IPS-20b (cell line): ENCODE measurements around the gene SLC6A3.
"Not testable (repeated sequence)": the region's sequence is repeated elsewhere in the genome, so short reads cannot be mapped to it uniquely, and the experiment has no call there.

Experiments used
- H3K27ac ChIP-seq: one replicate; pipeline ENCODE4 v1.5.1; 2013; ENCODE audit warnings: low read length
- H3K27me3 ChIP-seq: 2 replicates; pipeline ENCODE4 v1.6.1; 2013; ENCODE audit warnings: mild to moderate bottlenecking, low read length, inconsistent platforms; ENCODE audit not compliant: insufficient read depth
- H3K36me3 ChIP-seq: 2 replicates; pipeline ENCODE4 v1.6.1; 2013; ENCODE audit warnings: low read depth, mild to moderate bottlenecking, inconsistent platforms, low read length, moderate library complexity; ENCODE audit not compliant: insufficient read depth
- H3K4me1 ChIP-seq: 2 replicates; pipeline ENCODE4 v1.6.1; 2013; ENCODE audit warnings: mild to moderate bottlenecking, control low read depth, inconsistent platforms, low read length, moderate library complexity; ENCODE audit not compliant: insufficient read depth
- H3K4me3 ChIP-seq: 2 replicates; pipeline ENCODE4 v1.5.1; 2013; ENCODE audit warnings: mild to moderate bottlenecking, low read length, inconsistent platforms
- H3K9ac ChIP-seq: 2 replicates; pipeline ENCODE4 v1.6.1; 2013; ENCODE audit warnings: low read depth, mild to moderate bottlenecking, inconsistent platforms, low read length, moderate library complexity
- H3K9me3 ChIP-seq: 2 replicates; pipeline ENCODE4 v1.6.1; 2013; ENCODE audit warnings: mild to moderate bottlenecking, low read depth, low read length, inconsistent platforms; ENCODE audit not compliant: insufficient read depth

SLC6A3 gene

DNA sequence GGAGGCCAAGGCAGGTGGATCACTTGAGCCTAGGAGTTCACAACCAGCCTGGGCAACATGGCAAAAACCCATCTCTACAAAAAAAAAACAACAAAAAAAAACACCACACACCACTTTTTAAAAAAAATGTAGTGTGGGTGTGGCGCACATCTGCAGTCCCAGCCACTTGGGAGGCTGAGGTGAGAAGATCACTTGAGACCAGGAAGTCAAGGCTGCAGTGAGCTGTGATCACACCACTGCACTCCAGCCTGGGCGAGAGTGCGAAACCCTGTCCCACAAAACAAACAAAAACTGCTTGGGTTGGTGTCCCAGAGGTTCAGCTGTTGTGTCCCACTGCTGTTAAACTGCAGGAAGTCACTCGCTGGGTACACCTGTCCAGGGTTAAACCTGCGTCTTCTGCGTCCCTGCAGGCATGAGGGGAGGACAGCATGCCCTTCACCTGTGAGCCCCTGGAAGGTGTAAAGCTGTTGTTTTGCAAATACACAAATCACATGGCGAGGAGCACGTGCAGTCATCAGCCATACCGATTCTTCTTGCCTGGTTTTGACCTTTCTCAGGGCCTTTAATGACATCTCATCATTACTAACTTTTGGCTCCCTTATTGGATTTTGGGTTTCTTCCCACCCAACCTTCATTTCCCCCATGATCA lies 71.1 kb downstream of the SLC6A3 start:
- Histone ChIP-seq H3K27ac (no peak overlapping the region), H3K9ac (no peak overlapping the region), H3K27me3 (peaks cover 20% of the 10 kb centered on the region), H3K4me1 (no peaks in the 10 kb centered on the region), H3K36me3 (no peaks in the 10 kb centered on the region), H3K4me3 (no peak overlapping the region), H3K9me3 (no peaks in the 10 kb centered on the region)

DNA sequence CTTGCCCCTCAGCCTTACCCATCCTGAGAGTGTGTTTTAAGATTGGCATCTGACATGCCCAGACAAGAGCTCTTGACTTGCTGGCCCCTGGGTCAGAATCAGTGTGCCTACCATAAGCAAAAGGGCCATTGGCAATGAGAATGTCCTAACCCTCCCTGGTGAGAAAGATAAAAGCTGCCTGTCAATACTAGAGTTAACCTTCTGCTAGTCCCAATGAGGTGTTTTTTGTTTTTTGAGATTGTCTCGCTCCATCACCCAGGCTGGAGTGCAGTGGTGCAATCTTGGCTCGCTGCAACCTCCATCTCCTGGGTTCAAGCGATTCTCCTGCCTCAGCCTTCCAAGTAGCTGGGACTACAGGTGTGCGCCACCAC lies 73.3 kb downstream of the SLC6A3 start:
- peaks cover 18% of the 10 kb centered on the region for H3K27me3 ChIP-seq
- not testable (repeated sequence) for H3K4me3 ChIP-seq, H3K27ac ChIP-seq

DNA sequence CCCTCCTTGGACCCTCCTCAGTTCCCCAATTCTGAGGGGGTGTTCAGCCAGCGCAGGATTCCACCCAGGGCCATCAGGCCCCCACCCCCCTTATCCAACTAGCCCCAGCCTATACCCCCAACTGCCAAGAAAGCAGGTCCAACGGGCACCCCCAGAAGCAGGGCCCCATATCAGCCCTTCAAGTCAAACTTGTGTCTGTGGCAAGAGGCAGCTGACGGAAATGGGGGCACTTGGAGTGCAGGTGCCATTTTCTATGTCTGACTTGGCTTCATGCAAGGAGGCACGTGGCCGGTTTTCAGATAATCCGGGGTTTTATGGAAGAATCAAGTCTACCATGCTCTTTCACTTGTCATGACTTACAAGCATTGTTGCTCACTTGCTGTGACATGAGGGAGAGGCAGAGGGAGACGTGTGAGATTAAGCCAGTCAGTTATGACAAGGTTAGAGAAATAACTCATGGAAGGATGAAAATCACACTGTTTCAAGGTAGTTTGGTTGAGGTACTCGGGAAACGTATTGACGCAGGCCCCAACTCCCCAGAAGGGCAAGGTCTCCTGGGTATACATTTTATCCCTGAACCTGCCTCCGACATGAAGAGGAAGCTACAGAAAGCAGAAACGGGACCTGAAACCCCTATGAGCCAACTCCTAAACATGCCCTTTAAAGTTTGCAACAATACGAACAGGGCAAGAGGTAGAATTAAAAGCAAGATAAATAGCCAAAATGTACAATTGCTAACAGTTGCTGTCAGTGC lies 73.8 kb downstream of the SLC6A3 start:
- H3K9me3 ChIP-seq = no peaks in the 10 kb centered on the region
- no peak overlapping the region for H3K9ac ChIP-seq
- peaks cover 18% of the 10 kb centered on the region for H3K27me3 ChIP-seq
- no peaks in the 10 kb centered on the region for H3K4me1 ChIP-seq
- no peak overlapping the region for H3K27ac ChIP-seq
- no peaks in the 10 kb centered on the region for H3K36me3 ChIP-seq
- H3K4me3 ChIP-seq = no peak overlapping the region

More for the DNA sequence above, 73.3 kb downstream of the SLC6A3 start:
- H3K9ac ChIP-seq, H3K36me3 ChIP-seq, H3K4me1 ChIP-seq, H3K9me3 ChIP-seq: not testable (repeated sequence)

DNA sequence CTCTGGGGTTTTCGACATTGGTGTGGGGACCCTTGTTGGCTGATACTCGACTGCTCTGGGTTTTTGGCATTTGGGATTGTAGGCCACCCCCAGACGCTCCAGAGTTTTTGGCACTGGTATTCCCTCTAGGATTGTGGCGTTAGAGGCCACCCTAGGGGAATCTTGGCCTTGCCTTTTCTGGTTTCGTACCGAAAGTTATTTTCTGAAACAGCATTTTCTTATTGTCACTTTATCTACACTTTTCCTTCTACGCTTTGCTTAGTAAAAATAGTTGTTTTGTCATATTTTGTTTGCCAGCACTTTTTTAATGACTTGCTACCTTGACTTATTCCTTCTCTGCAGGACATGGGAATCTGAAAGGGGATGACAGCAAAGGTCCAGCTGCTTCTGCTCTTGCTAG lies 75.2 kb downstream of the SLC6A3 start:
- H3K4me1 ChIP-seq = no peaks in the 10 kb centered on the region
- H3K4me3 ChIP-seq = no peak overlapping the region
- H3K27me3 ChIP-seq = peaks cover 7% of the 10 kb centered on the region; the same call in 1 of the 2 replicates
- no peak overlapping the region for H3K9ac ChIP-seq
- no peaks in the 10 kb centered on the region for H3K9me3 ChIP-seq
- no peak overlapping the region for H3K27ac ChIP-seq
- no peaks in the 10 kb centered on the region for H3K36me3 ChIP-seq

GRCh38 chr5:1368756-1369155 lies 76.5 kb downstream of the SLC6A3 start:
- 0 out of 2 replicates have a peak, but pooled peaks cover under 1% of the 10 kb centered on the region for H3K27me3 ChIP-seq

GRCh38 chr5:1368236-1368635 lies 77.0 kb downstream of the SLC6A3 start:
- no peak overlapping the region for H3K27ac ChIP-seq
- no peak overlapping the region for H3K4me3 ChIP-seq
- no peaks in the 10 kb centered on the region for H3K4me1 ChIP-seq
- H3K36me3 ChIP-seq = no peaks in the 10 kb centered on the region
- no peaks in the 10 kb centered on the region for H3K9me3 ChIP-seq
- no peak overlapping the region for H3K9ac ChIP-seq
- 0 out of 2 replicates have a peak, but pooled peaks cover 3% of the 10 kb centered on the region for H3K27me3 ChIP-seq

More at GRCh38 chr5:1368756-1369155, 76.5 kb downstream of the SLC6A3 start:
- Histone ChIP-seq H3K9me3 (no peaks in the 10 kb centered on the region), H3K36me3 (no peaks in the 10 kb centered on the region), H3K4me1 (no peaks in the 10 kb centered on the region), H3K4me3 (no peak overlapping the region), H3K9ac (no peak overlapping the region), H3K27ac (no peak overlapping the region)

GRCh38 chr5:1367149-1367548 lies 78.1 kb downstream of the SLC6A3 start:
- H3K4me3 ChIP-seq = no peak overlapping the region
- H3K9me3 ChIP-seq = no peaks in the 10 kb centered on the region
- no peaks in the 10 kb centered on the region for H3K4me1 ChIP-seq
- no peak overlapping the region for H3K27ac ChIP-seq
- 0 out of 2 replicates have a peak, but pooled peaks cover 3% of the 10 kb centered on the region for H3K27me3 ChIP-seq
- no peaks in the 10 kb centered on the region for H3K36me3 ChIP-seq
- H3K9ac ChIP-seq = no peak overlapping the region

DNA sequence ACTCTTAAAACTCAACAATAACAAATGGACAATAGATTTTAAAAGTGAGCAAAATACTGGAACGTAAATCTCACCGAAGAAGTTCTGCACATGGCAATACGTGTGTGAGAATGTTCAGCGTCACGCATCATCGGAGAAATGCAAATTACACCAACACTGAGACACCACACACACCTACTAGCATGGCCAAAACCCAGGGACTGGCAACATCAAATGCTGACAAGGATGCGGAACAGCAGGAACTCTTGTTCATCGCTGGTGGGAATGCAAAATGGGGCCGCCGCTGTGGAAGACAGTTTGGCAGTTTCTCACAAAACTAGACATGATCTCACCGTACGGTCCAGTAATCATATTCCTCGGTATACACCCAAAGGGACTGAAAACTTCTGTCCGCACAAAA lies 78.7 kb downstream of the SLC6A3 start:
- Histone ChIP-seq H3K27ac (no peak overlapping the region), H3K9me3 (no peaks in the 10 kb centered on the region), H3K27me3 (0 out of 2 replicates have a peak, but pooled peaks cover 3% of the 10 kb centered on the region), H3K36me3 (no peaks in the 10 kb centered on the region), H3K4me1 (no peaks in the 10 kb centered on the region), H3K9ac (no peak overlapping the region), H3K4me3 (no peak overlapping the region)

DNA sequence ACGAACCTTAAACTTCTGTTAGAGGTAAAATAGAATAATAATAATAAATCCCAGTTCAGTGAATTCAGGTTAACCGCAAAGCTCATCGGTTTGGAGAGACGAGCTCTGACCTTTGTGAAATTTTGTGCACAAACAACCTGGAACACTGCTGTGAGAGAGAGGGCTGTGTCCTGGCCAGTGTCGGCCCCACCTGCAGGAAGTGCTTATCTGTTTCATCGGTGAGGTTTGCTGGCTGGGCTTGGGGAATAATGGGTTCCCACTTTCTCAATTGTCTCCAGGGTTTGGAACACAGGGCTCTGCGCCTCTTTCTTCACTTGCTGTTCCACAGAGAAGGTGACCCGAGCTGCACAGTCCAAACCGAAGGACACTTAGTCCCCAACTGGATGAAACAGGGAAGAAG lies 81.0 kb downstream of the SLC6A3 start:
- Histone ChIP-seq H3K9me3 (no peaks in the 10 kb centered on the region), H3K4me1 (no peaks in the 10 kb centered on the region), H3K27ac (no peak overlapping the region), H3K9ac (no peak overlapping the region), H3K27me3 (0 out of 2 replicates have a peak, but pooled peaks cover 3% of the 10 kb centered on the region), H3K36me3 (no peaks in the 10 kb centered on the region), H3K4me3 (no peak overlapping the region)

DNA sequence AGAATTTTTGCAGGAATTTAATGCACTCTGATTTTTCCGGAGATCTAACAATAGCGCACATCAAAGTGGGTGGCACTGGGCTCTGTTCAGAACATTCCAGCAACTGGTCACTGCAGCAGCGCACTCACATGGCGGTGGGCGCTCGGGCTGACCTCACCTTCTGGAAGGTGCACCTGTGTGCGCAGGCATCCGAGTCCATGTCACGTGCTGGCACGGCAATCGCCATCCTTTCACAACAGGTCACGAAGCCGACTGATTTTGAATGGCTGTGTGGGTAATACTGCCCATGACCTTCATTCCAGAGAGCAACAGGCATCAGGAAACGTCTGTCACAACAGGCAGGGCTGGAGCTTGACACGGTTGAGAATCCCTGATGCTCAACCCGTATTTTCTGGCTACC lies 81.7 kb downstream of the SLC6A3 start:
- no peak overlapping the region for H3K9ac ChIP-seq
- 0 out of 2 replicates have a peak, but pooled peaks cover 3% of the 10 kb centered on the region for H3K27me3 ChIP-seq
- no peaks in the 10 kb centered on the region for H3K36me3 ChIP-seq
- no peak overlapping the region for H3K27ac ChIP-seq
- H3K9me3 ChIP-seq = no peaks in the 10 kb centered on the region
- no peaks in the 10 kb centered on the region for H3K4me1 ChIP-seq
- no peak overlapping the region for H3K4me3 ChIP-seq

DNA sequence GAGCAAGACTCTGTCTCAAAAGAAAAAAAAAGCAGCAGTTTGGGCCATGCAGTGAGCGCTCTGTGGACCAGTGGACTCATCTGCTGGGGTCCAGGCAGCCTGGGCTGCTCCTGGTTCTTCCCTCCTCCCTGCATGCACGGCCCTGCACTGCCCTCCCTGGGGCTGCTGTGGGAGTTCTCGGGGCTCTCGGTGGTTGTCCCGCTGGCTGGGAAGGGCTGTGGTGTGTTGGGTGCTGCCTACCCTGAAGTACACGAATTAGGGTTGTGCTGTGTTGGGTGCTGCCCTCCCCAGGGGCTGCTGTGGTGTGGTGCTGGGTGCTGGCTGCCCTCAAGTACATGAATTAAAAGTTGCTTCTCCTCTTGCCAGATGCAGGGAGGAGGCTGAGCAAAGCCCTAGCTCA lies 82.1 kb downstream of the SLC6A3 start:
- Histone ChIP-seq H3K36me3 (no peaks in the 10 kb centered on the region), H3K9ac (no peak overlapping the region), H3K4me1 (no peaks in the 10 kb centered on the region), H3K9me3 (no peaks in the 10 kb centered on the region), H3K27me3 (0 out of 2 replicates have a peak, but pooled peaks cover 3% of the 10 kb centered on the region), H3K4me3 (no peak overlapping the region), H3K27ac (no peak overlapping the region)
